Stimulated activated CD8-positive, alpha-beta memory T cell treated with anti-CD3 and anti-CD28 coated beads, Interleukin-7, amount 100 ng/mL, for 48 hours (primary cell): Measurements from ENCODE around the gene RUSC2.
"Not testable (repeated sequence)": the region's sequence is repeated elsewhere in the genome, so short reads cannot be mapped to it uniquely, and the experiment has no call there.

Experiments
- DNase-seq, 2 donors: peaks; one replicate each; pipeline ENCODE4 v3.0.0-alpha.2; 2020; ENCODE audit warnings: low read depth in 1 of 2; ENCODE audit errors: extremely low read depth in 1 of 2

Gene RUSC2

DNA sequence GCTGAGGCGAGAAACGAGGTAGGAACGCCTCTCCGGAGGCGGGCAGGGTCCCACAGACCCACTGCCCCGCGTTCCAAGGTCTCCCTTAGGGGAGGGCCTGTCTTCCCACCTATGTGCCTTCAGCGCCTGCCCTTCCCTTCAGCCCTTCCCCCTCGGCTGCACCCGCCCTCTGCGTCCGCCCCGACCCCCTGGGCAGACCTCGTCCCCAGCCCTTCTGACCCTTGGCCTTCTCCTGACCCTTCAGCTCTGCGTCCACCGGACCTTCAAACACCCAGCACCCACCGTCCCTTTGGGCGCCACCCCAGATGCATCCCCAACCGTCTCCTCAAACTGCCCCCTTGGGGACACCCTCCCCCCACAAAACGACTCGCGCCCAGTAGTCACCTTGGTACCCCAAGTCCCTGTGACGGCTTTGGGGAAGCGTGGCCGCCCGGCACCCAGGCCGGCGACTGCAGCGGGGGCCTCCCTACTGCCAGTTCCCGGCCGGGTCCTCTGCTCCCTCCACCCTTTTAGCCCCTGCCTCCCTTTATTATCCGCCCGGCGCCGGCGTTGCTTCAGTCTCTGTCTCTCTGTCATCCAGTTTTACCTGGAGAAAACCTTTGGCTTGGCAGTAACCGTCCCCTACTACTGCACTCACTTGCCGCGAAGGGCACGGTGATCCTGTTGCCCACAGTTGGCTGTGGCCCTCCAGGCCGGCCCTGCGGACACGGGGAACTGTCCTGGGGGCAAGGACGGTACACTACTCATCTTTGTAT is 421 bp downstream of the RUSC2 start:
- no peak for DNase-seq

DNA sequence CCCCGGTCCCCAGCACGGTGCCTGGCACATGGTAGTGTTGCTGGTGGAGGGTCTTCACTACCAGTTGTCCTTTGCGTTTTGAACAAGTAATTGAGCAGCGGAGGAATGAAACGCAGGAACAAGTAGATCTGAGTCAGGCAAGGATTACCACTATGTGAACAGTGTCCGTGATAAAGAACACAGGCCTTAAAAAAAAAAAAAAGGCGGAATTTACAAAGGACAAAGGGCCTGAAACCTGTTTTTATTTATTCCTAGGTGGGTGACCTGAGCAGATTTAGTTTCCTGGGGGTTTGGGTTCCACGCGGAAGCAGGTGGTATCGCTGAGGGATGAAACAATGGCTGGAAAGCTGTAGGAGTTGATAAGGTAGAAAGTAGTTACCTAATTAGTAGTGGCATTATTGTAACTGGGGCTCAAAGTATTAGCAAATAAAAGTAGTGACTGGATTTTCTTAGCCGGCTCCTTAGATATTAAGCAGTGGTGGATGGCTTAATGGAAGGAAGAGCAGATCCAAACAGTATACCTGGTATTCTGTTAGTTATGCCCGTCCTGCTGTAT is 1.1 kb downstream of the RUSC2 start:
- no peak for DNase-seq

GRCh38 chr9:35493119-35493518 is 3.2 kb downstream of the RUSC2 start:
- DNase-seq: not testable (repeated sequence)

DNA sequence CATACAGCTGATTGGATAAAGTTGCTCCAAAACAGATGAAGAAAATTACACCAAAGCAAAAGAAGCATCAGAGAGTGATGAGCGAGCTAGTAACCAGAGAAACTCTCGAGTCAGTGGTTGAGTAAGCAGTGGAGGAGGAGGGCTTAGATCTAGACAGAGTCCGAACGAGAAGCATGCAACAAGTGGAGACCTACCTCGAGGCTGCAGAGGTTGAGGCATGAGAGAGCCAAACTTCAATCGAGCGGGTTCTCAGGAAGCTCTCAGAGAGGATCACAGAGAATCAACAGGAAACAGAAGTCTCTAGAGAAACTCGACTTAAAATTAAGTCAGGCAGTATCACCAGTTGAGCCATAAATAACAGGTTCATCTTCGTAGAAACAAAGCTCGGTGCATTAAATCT is 6.1 kb downstream of the RUSC2 start:
- DNase-seq: no peak

DNA sequence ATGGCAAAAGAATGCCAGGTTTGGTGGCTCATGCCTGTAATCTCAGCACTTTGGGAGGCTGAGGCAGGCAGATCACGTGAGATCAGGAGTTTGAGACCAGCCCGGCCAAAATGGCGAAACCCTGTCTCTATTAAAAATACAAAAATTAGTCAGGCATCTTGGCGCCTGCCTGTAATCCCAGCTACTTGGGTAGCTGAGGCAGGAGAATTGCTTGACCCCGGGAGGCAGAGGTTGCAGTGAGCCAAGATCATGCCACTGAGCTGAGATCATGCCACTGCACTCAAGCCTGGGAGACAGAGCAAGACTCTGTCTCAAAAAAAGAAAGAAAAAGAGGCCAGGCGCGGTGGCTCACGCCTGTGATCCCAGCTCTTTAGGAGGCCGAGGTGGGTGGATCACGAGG is 8.3 kb downstream of the RUSC2 start:
- not testable (repeated sequence) for DNase-seq

DNA sequence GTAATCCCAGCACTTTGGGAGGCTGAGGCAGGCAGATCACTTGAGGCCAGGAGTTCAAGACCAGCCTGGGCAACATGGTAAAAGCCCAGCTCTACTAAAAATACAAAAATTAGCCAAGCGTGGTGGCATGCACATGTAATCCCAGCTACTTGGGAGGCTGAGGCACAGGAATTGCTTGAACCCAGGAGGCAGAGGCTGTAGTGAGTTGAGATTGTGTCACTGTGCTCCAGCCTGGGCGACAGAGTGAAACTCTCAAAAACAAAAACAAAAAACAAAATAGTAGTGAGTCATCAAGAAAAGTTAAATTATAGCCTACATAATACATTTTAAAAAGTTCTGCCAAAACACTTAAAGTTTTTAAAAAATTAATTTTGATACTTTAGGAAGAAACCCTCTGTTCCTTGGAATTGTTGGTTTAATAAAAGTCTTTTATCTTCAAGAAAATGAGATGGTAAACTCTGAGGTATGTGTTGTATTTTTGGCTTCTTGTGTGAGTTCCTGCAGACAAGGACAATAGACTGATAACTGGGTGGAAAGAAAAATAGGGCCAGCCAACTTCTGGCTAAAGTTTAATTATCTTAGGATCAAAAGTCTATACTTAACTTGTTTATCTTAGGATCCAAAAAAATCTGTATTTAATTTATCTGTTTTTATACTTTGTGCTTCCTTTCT is 9.3 kb downstream of the RUSC2 start:
- no peak for DNase-seq

DNA sequence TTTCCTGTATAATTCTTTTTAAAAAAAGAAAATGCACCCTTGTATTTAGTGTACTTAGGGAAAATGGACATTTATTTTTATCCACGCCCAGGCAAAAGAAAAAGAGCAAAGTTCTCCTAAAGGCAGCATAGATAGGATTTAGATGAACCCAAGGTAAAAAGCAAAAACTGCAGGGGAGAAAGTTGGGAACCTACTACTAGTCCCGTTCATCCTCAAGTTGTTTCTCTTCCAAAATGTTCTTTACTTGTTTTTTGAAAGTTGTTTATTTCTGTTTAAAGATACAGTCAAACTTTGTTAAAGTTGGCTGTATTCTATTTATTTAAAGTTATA is 9.8 kb downstream of the RUSC2 start:
- DNase-seq: no peak

DNA sequence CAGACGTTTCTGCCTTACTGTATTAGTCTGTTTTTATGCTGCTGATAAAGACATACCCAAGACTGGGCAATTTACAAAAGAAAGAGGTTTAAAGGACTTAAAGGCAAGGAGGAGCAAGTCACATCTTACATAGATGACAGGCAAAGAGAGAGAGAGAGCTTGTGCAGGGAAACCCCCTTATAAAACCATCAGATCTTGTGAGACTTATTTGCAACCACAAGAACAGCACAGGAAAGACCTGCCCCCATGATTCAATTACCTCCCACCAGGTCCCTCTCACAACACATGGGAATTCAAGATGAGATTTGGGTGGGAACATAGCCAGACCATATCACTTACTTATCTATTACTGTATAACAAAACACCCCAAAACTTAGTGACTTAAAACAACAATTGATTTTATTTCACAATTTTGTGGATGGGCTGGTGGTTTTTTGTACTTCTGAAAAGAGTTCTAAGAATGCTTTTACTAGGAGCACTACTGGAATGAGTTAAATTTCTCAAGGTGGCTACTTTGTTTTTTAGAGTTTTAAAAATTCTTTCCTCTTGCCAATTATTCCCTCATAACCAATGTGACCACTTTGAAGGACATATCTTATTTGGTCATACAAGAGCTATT is 10.3 kb downstream of the RUSC2 start:
- no peak for DNase-seq

- no peak for DNase-seq
Measured at GRCh38 chr9:35501946-35502345, 12.0 kb downstream of the RUSC2 start.

GRCh38 chr9:35506359-35506758 is 16.4 kb downstream of the RUSC2 start:
- no peak for DNase-seq

- no peak for DNase-seq
Measured at GRCh38 chr9:35508069-35508468, 18.2 kb downstream of the RUSC2 start.

- no peak for DNase-seq
Measured at GRCh38 chr9:35510383-35510753, 20.5 kb downstream of the RUSC2 start.

GRCh38 chr9:35510754-35511428 is 21.0 kb downstream of the RUSC2 start:
- no peak for DNase-seq

DNA sequence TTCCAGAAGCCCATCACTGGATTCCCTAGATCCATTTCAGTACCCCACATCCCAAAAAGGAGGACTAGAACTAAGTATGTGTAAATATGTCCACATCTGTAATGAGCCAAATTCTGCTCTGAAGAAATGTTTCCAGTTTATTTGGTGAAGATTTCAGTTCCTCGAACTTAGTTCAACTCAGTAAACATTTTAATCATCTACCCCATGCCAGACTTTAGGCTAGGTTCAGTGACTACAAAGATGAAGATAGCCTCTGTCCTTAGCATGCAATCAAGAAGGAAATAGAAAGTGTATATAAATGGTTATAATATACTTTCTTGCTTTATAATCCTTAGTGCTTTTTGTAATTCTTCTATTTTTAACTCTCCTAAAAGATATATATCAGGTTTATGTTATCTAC is 21.5 kb downstream of the RUSC2 start:
- DNase-seq: no peak

- DNase-seq: no peak
Measured at GRCh38 chr9:35515766-35516165, 25.9 kb downstream of the RUSC2 start.

DNA sequence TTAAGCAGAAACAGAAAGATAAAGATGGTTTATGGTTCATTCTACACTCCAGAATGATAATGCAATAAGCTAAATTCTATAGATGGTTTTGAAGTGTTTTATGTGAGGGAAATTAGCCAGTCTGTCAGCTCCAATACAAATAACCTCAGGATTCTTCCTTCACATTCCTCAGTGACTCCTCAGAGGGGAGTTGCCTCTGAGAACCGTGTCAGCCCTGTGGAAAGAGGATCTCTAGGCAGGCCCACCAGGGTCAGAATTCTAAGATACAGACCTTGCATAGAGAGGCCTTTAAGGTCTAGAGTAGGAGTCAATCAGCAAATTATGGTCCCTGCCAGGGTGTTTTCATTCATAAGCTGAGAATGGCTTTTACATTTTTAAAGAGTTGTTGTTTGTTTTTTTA is 26.6 kb downstream of the RUSC2 start:
- no peak for DNase-seq

GRCh38 chr9:35517131-35517530 is 27.2 kb downstream of the RUSC2 start:
- no peak for DNase-seq

DNA sequence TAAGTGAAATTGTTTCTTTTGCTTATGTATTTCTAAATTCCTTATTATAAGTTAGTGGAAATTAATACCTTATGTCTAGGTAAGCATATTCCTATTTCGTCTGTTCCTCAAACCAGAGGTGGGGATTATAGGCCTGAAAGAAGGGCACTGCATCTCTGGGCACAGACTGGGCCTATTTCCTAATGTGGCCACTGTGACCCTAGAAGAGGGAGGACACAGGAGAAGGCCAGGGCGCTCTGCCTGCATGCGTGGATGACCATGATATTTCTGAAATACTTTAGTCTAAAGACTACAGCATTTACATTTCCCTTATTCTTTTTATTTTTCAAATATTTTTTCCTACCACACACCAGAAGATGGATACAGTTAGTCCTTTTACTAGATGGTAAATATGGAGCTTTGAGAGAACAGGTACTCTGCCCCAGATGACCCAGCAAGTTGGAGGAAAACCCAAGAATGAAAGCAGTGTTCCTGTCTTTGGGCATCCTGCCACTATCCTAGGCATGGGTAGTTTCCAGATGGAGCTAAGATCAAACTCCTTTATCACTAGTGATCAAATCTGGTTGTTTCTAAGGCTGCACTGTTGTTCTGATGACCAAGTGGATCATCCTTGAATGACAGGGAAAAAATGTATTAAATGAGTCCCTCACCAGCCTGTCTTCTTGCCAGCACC is 27.8 kb downstream of the RUSC2 start:
- DNase-seq: no peak

DNA sequence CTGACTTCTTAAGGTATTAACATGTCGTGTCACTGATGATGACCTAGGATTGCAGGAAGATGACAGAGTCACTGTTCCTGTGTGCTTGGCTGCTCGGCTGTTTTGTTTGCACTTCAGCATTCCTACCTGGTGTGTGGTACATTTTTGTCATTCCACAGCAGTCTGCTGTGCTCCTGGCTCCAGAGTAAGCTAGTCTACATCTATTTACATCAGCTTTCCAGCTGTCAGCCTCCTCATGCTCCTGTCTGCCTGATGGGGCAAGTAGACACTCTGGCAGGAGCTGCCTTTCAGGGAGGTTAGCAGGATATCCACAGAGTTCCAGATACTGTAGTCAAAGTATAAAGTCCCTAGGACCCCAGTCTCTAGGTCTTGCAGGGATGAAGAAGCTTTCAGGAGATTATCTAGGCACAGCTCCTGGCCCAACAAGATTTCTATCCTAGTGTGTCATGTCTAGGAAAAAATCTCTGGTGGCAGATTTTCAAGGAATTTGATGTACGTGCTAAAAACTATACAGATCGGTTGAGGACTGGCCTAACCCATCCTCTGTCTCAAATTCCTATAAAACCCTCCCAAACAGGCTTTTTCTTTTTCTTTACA is 28.4 kb downstream of the RUSC2 start:
- no peak for DNase-seq

DNA sequence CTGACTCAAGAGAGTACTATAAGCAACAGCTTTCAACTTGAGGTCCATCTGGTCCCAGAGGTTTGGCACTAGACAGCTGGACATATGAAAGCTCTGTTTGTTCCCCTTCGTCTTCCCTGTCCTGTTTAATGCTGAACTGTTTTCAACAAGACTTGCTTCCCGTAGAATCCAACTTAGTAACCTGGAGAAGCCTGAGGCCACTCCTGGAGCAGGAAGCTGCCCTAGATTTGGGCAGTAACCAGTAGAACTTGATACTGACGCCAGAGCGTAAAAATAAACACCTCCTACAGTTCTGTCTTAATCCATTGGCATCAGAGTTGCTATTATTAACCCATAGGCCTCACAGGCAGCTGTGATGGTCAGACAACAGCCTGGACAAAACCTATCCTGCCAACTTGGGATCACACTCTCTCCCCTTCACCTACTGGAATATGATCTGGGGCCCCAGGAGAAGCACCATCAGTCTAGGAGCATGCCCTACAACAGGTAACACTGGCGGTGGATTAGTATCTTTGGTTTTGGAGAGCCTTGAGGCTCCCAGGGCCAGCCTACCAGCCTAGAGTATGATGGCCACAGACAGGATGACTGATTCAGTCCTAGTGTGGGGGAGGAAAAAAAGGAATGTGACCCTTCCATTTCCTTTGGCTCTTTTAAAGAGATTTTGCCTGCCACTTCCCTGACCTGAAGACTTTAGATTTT is 29.2 kb downstream of the RUSC2 start:
- no peak for DNase-seq
